SW480 (cell line): ENCODE measurements around the gene DRAP1.

ENCODE experiments used
- DNase-seq: peaks from one replicate; pipeline ENCODE4 v3.0.0-alpha.2; 2016; ENCODE audit warnings: low spot score

DRAP1 gene

GRCh38 chr11:65961267-65962140, 42.3 kb downstream of the DRAP1 start, which contains the start of gene SART1:
TSS of gene SART1 (plus strand) at chr11:65961734. CDS start at chr11:65961781, 47 bp downstream.
- peak; percentile 97 for DNase-seq

GRCh38 chr11:65962141-65962564, 42.9 kb downstream of the DRAP1 start:
- DNase-seq, result no peak

GRCh38 chr11:65964906-65965305, 45.7 kb downstream of the DRAP1 start:
- DNase-seq, result no peak

- DNase-seq, result no peak
Observed at GRCh38 chr11:65965986-65966762, 46.9 kb downstream of the DRAP1 start.

GRCh38 chr11:65967329-65967934, 48.2 kb downstream of the DRAP1 start:
- DNase-seq, result no peak

GRCh38 chr11:65968600-65969482, 49.6 kb downstream of the DRAP1 start:
- no peak for DNase-seq
